ENCODE results near the gene GATD1. TPM values are rescaled to one million over a fixed set of nuclear protein-coding genes. Genes with fewer than 3 reads are reported as not detected.

GATD1 gene
- total RNA-seq, 4 donors from 2014 or later = 28.0 to 239 (median 38.4) TPM

GRCh38 chr11:782264-783174 is 5.2 kb upstream of the GATD1 start:
- Histone ChIP-seq H3K36me3 (no peaks in the 10 kb centered on the region), H3K9me3 (no peaks in the 10 kb centered on the region), H3K27me3 (no peaks in the 10 kb centered on the region), H3K4me1 (peaks cover 9 to 19% (median 17%) of the 10 kb centered on the region in 4 donors), H3K4me3 (no peak overlapping the region), H3K27ac (peak overlapping the region in 2 of 4 donors; percentile 12 to 20)
- intact Hi-C loops (cut with DNase I; ENCODE audit: low total_unique reads) (no loop called here), in situ Hi-C loops (cut with MboI; ENCODE audit: low pct_ligation_motif_present in 1 of 4, low pct_unique_long_range_greater_than_20kb in 1 of 4, low sequenced_read_pairs in 3 of 4) (no loop called here)
- WGBS, 2 donors (ENCODE audit: low coverage in 1 of 2) = 4 to 76% methylated on average over 3 to 36 of the region's 36 CpGs
- no peak for TF ChIP-seq EP300 (IDR thresholded peaks at IDR 0.05; ENCODE audit: low read depth)
- no peak for TF ChIP-seq POLR2A (IDR thresholded peaks at IDR 0.05)
- TF ChIP-seq CTCF (IDR thresholded peaks at IDR 0.05) = no peak
- DNase-seq = no peak

- in situ Hi-C loops (cut with MboI; ENCODE audit: low pct_ligation_motif_present in 1 of 4, low pct_unique_long_range_greater_than_20kb in 1 of 4, low sequenced_read_pairs in 3 of 4) = no loop called here
- no peak for DNase-seq
- Histone ChIP-seq H3K4me3 (no peak overlapping the region), H3K27me3 (no peaks in the 10 kb centered on the region), H3K9me3 (no peaks in the 10 kb centered on the region), H3K27ac (no peak overlapping the region), H3K36me3 (no peaks in the 10 kb centered on the region), H3K4me1 (peaks cover 23 to 36% (median 35%) of the 10 kb centered on the region in 4 donors)
- 97% methylated on average over 15 of the region's 16 CpGs; no CpG with 5 or more reads in 1 of the 2 donors for WGBS, 2 donors (ENCODE audit: low coverage in 1 of 2)
- intact Hi-C loops (cut with DNase I; ENCODE audit: low total_unique reads) = no loop called here
- no peak for TF ChIP-seq POLR2AphosphoS5 (IDR thresholded peaks at IDR 0.05)
- no peak for TF ChIP-seq EP300 (IDR thresholded peaks at IDR 0.05; ENCODE audit: low read depth)
- no peak for TF ChIP-seq POLR2A (IDR thresholded peaks at IDR 0.05)
- TF ChIP-seq CTCF (IDR thresholded peaks at IDR 0.05) = no peak
These were observed 2.8 kb upstream of the GATD1 start for GRCh38 chr11:779955-780532.

- H3K27me3 ChIP-seq = no peaks in the 10 kb centered on the region
- no peaks in the 10 kb centered on the region for H3K9me3 ChIP-seq
- peak; percentile 7 for DNase-seq
- H3K4me3 ChIP-seq = no peak overlapping the region
- intact Hi-C loops (cut with DNase I; ENCODE audit: low total_unique reads) = no loop called here
- no peak overlapping the region for H3K27ac ChIP-seq
- in situ Hi-C loops (cut with MboI; ENCODE audit: low pct_ligation_motif_present in 1 of 4, low pct_unique_long_range_greater_than_20kb in 1 of 4, low sequenced_read_pairs in 3 of 4) = no loop called here
- peaks cover 24 to 38% (median 37%) of the 10 kb centered on the region in 4 donors for H3K4me1 ChIP-seq
- no peaks in the 10 kb centered on the region for H3K36me3 ChIP-seq
- no peak for TF ChIP-seq POLR2AphosphoS5 (IDR thresholded peaks at IDR 0.05)
- TF ChIP-seq CTCF (IDR thresholded peaks at IDR 0.05) = no peak
- TF ChIP-seq EP300 (IDR thresholded peaks at IDR 0.05; ENCODE audit: low read depth) = no peak
- no peak for TF ChIP-seq POLR2A (IDR thresholded peaks at IDR 0.05)
- 92% methylated on average over 12 of the region's 23 CpGs; no CpG with 5 or more reads in 1 of the 2 donors for WGBS, 2 donors (ENCODE audit: low coverage in 1 of 2)
These were observed 2.0 kb upstream of the GATD1 start for GRCh38 chr11:778976-779954.
